KMS-11 (cell line): ENCODE measurements around the gene TMEM151A.

Experiments used
- H2AFZ ChIP-seq: fragments of 200-600 bp; sonication (generic); 2 replicates; pipeline ENCODE4 v1.6.1; 2016; ENCODE audit warnings: antibody characterized with exemption, mixed run types, low read depth
- H3K27ac ChIP-seq: fragments of 200-600 bp; sonication (generic); 2 replicates; pipeline ENCODE4 v1.6.1; 2016; ENCODE audit warnings: mild to moderate bottlenecking, mixed run types
- H3K27me3 ChIP-seq: fragments of 200-600 bp; sonication (generic); 2 replicates; pipeline ENCODE4 v1.6.1; 2017; ENCODE audit warnings: mild to moderate bottlenecking, low read depth, mixed run types, moderate library complexity; ENCODE audit not compliant: insufficient read depth
- H3K36me3 ChIP-seq: fragments of 200-600 bp; sonication (generic); 2 replicates; pipeline ENCODE4 v1.6.1; 2017; ENCODE audit warnings: mild to moderate bottlenecking, mixed run types; ENCODE audit not compliant: insufficient read depth
- H3K4me1 ChIP-seq: fragments of 200-600 bp; sonication (generic); 2 replicates; pipeline ENCODE4 v1.6.1; 2016; ENCODE audit warnings: mild to moderate bottlenecking, low read depth, mixed run types; ENCODE audit not compliant: poor library complexity, severe bottlenecking
- H3K4me2 ChIP-seq: fragments of 200-600 bp; sonication (generic); 2 replicates; pipeline ENCODE4 v1.7.0; 2016; ENCODE audit warnings: mild to moderate bottlenecking, mixed run types
- H3K4me3 ChIP-seq: fragments of 200-600 bp; sonication (generic); IDR thresholded peaks from 2 replicates; pipeline ENCODE4 v1.6.1; 2017; ENCODE audit warnings: low read depth, low read length, mixed read lengths; ENCODE audit not compliant: insufficient read depth
- H3K79me2 ChIP-seq: fragments of 200-600 bp; sonication (generic); 2 replicates; pipeline ENCODE4 v1.6.1; 2016; ENCODE audit warnings: low read depth, mixed run types; ENCODE audit not compliant: insufficient read depth
- H3K9ac ChIP-seq: fragments of 200-600 bp; sonication (generic); 2 replicates; pipeline ENCODE4 v1.6.1; 2016; ENCODE audit warnings: mild to moderate bottlenecking, mixed run types
- H4K20me1 ChIP-seq: fragments of 200-600 bp; sonication (generic); 2 replicates; pipeline ENCODE4 v1.6.1; 2016; ENCODE audit warnings: mild to moderate bottlenecking, mixed run types; ENCODE audit not compliant: insufficient read depth
- TF ChIP-seq, protein P1 (sequence below): fragments of 200-600 bp; sonication (generic); conservative IDR thresholded peaks from 2 replicates; pipeline ENCODE4 v1.6.1; 2017; ENCODE audit warnings: low read depth, mild to moderate bottlenecking, antibody characterized with exemption, low read length, moderate library complexity, mixed read lengths

Gene TMEM151A

DNA sequence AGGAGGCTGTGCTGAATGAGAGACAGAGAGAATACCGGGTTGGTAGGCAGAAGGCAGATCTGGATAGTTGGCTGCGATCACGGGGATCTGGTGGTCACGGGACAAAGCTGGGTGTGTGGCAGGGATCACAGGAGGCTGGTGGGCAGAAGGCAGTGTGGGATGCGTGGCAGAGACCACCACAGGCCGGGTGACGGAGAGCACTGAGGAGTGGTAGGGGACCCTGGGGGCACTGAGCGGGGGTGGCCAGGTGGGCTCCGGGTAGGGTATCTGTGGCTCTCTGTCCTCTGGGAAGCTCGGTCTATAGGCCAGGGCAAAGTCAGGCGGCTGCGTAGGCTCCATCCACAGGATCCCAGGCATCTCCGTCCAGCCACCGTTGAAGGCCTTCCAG is 23.8 kb downstream of the TMEM151A start:
- no peak overlapping the region for H3K9ac ChIP-seq
- H3K4me3 ChIP-seq = no peak overlapping the region
- H3K4me2 ChIP-seq = no peak overlapping the region
- H3K27ac ChIP-seq = no peak overlapping the region
- H3K79me2 ChIP-seq = no peaks in the 10 kb centered on the region
- TF ChIP-seq, protein P1, sequence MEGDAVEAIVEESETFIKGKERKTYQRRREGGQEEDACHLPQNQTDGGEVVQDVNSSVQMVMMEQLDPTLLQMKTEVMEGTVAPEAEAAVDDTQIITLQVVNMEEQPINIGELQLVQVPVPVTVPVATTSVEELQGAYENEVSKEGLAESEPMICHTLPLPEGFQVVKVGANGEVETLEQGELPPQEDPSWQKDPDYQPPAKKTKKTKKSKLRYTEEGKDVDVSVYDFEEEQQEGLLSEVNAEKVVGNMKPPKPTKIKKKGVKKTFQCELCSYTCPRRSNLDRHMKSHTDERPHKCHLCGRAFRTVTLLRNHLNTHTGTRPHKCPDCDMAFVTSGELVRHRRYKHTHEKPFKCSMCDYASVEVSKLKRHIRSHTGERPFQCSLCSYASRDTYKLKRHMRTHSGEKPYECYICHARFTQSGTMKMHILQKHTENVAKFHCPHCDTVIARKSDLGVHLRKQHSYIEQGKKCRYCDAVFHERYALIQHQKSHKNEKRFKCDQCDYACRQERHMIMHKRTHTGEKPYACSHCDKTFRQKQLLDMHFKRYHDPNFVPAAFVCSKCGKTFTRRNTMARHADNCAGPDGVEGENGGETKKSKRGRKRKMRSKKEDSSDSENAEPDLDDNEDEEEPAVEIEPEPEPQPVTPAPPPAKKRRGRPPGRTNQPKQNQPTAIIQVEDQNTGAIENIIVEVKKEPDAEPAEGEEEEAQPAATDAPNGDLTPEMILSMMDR = no peak
- peaks cover 7% of the 10 kb centered on the region for H3K4me1 ChIP-seq
- peaks cover 2% of the 10 kb centered on the region; the same call in 1 of the 2 replicates for H3K27me3 ChIP-seq
- H3K36me3 ChIP-seq = no peaks in the 10 kb centered on the region
- H4K20me1 ChIP-seq = no peaks in the 10 kb centered on the region
- no peak overlapping the region for H2AFZ ChIP-seq

GRCh38 chr11:66315921-66316811 is 24.5 kb downstream of the TMEM151A start:
- Histone ChIP-seq H2AFZ (no peak overlapping the region), H4K20me1 (no peaks in the 10 kb centered on the region), H3K4me3 (no peak overlapping the region), H3K4me2 (no peak overlapping the region), H3K27me3 (peaks cover 2% of the 10 kb centered on the region; the same call in 1 of the 2 replicates), H3K9ac (no peak overlapping the region), H3K36me3 (no peaks in the 10 kb centered on the region), H3K27ac (no peak overlapping the region), H3K4me1 (peaks cover 4% of the 10 kb centered on the region), H3K79me2 (no peaks in the 10 kb centered on the region)
- TF ChIP-seq, protein P1 = no peak

DNA sequence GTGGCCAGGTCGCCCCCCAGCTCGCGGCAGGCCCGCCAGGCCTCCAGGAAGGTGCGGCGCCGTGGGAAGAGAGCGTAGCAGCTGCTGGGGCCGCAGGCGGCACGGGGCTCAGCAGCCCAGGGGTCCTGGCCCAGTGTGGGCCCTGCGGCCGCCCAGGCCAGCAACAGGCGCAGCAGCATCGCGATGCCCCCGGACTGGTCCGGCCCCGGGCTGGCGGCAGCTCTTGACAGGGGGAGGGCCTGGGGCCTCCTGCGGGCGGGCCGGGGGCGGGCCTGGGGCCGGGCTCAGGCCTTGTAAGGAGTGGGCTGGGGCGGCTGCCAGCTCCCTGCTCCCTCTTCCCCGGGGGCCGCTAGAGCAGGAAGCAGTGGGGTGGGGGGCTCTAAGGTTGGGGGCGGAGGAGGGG is 25.2 kb downstream of the TMEM151A start, which contains the start of gene CD248:
CD248 (minus strand) TSS at position 196 of the 403 bp plus-strand sequence; CDS start at position 179, 17 bp downstream.
- Histone ChIP-seq H3K4me2 (no peak within 1 kb of the TSS), H4K20me1 (no peaks in the 10 kb centered on the region), H3K27ac (no peak within 1 kb of the TSS)

DNA sequence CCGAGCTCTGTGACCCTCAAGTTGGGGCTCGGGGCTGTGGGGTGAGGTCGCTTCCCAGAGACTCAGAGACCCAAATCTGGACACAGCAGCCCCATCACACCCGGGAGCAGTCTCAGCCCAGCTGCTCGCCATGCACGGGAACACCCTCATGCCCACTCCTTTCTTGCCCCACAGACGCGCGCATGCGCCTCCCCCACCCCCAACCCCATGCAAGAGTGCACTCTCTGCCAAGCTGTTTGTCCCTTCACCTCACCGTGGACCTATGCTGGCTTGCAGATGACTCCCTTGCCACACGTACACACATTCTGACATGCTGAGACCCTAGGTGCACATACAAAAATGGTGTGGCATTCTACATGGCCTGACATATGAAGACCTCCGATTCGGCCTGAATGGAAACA is 25.6 kb downstream of the TMEM151A start:
- no peak overlapping the region for H2AFZ ChIP-seq
- H3K9ac ChIP-seq = no peak overlapping the region
- no peak overlapping the region for H3K4me2 ChIP-seq
- H4K20me1 ChIP-seq = no peaks in the 10 kb centered on the region
- TF ChIP-seq, protein P1 = no peak
- H3K27ac ChIP-seq = no peak overlapping the region
- no peak overlapping the region for H3K4me3 ChIP-seq
- H3K79me2 ChIP-seq = no peaks in the 10 kb centered on the region
- peaks cover 4% of the 10 kb centered on the region for H3K4me1 ChIP-seq
- peaks cover 2% of the 10 kb centered on the region; the same call in 1 of the 2 replicates for H3K27me3 ChIP-seq
- no peaks in the 10 kb centered on the region for H3K36me3 ChIP-seq

More for the DNA sequence above, 25.2 kb downstream of the TMEM151A start, which contains the start of gene CD248:
- peaks cover 4% of the 10 kb centered on the region for H3K4me1 ChIP-seq
- H3K36me3 ChIP-seq = no peaks in the 10 kb centered on the region
- no peak within 1 kb of the TSS for H2AFZ ChIP-seq
- no peak within 1 kb of the TSS for H3K4me3 ChIP-seq
- no peak within 1 kb of the TSS for H3K9ac ChIP-seq
- peaks cover 2% of the 10 kb centered on the region; the same call in 1 of the 2 replicates for H3K27me3 ChIP-seq
- H3K79me2 ChIP-seq = no peaks in the 10 kb centered on the region
- TF ChIP-seq, protein P1 = no peak
